H1 (cell line): ENCODE data around the gene CAMTA1. TPM values are rescaled to one million over a fixed set of nuclear protein-coding genes. Genes with fewer than 3 reads are reported as not detected.

Experiments
- CBX5 ChIP-seq: fragments of 300-800, 300-1000 bp; sonication (generic); IDR thresholded peaks from 2 replicates; pipeline ENCODE4 v1.7.1; 2016; ENCODE audit warnings: antibody characterized with exemption, low read length, low read depth
- EP300 ChIP-seq, 2 experiments: IDR thresholded peaks; 1 replicate in 1 of 2; 2 replicates in 1 of 2; pipeline ENCODE4 v1.6.1; 2011 to 2012; ENCODE audit warnings: low read depth in 2 of 2, low read length in 2 of 2, mild to moderate bottlenecking in 2 of 2, borderline replicate concordance in 1 of 2, inconsistent platforms in 1 of 2, moderate library complexity in 1 of 2
- KDM1A ChIP-seq: fragments of 200-600, 300-600 bp; sonication (generic); IDR thresholded peaks from 2 replicates; pipeline ENCODE4 v1.7.1; 2016; ENCODE audit warnings: mild to moderate bottlenecking, low read length, borderline replicate concordance
- NANOG ChIP-seq: IDR thresholded peaks from 2 replicates; pipeline ENCODE4 v1.6.1; 2011; ENCODE audit warnings: low read length, low read depth, mild to moderate bottlenecking, inconsistent platforms; ENCODE audit not compliant: insufficient read depth, poor library complexity, severe bottlenecking
- SP4 ChIP-seq: IDR thresholded peaks from 2 replicates; pipeline ENCODE4 v1.6.1; 2012; ENCODE audit warnings: low read length, inconsistent platforms
- SRF ChIP-seq: IDR thresholded peaks from 2 replicates; pipeline ENCODE4 v1.6.1; 2011; ENCODE audit warnings: mild to moderate bottlenecking, low read depth, low read length, moderate library complexity
- polyA plus RNA-seq, 7 experiments: library from polyadenylated mRNA; depleted of rRNA in 3 of 7; stranded (reverse) in 5 of 7; unstranded in 2 of 7; fragments of >200 nt in 5 of 7; fragments of 200-250 nt in 2 of 7; gene quantifications; 1 replicate in 5 of 7; 2 replicates in 1 of 7; 4 replicates in 1 of 7; pipeline versions ENCODE4 v1.2.1 to v1.2.3, GENCODE V29; 2011 to 2013; ENCODE audit warnings: missing spikeins in 2 of 7, mixed read lengths in 2 of 7
- total RNA-seq: library from RNA; stranded (reverse); fragmentation: NEBNext Ultra II Directional; extraction: Animal tissue kit (Norgen Biotek cat#: 25700); gene quantifications from 2 replicates; pipeline ENCODE4 v1.2.1, GENCODE V29; 2021

Gene CAMTA1
- total and polyA plus RNA-seq, 2 of the 8 experiments (the other 6 are each of a cell fraction or from before 2014, with no cell fraction given): 65.0 to 119 TPM

GRCh38 chr1:7047866-7048265 lies 262.6 kb downstream of the CAMTA1 start (continued):
- TF ChIP-seq NANOG: no peak
- TF ChIP-seq CBX5: no peak
- no peak for TF ChIP-seq EP300 (IDR thresholded peaks at IDR 0.05; ENCODE audit: borderline replicate concordance in 1 of 2, low read depth in 2 of 2, low read length in 2 of 2)
- TF ChIP-seq SRF: no peak
- no peak for TF ChIP-seq SP4
- no peak for TF ChIP-seq KDM1A
